ENCODE results near the gene TMED7.
"Not testable (repeated sequence)": the region's sequence is repeated elsewhere in the genome, so short reads cannot be mapped to it uniquely, and the experiment has no call there.

TMED7 gene

DNA sequence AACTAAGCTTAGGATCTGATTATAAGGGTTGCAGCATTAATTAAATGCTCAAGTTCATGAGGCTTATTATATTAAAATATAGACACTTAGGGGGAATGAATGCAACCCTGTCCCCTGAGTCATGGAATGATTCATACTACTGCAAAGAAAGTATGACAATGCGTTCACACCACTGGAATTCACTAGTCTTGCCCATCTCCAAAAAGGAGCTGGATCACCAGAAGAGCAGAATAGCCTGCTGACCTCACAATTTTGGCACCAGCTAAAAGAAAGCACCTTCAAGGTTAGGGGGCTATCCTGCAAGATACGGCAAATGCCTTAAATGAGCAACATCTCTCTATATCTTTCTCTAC is 32.0 kb upstream of the TMED7 start:
- H3K4me3 ChIP-seq (ENCODE audit: low read depth, low read length) = no peak overlapping the region

DNA sequence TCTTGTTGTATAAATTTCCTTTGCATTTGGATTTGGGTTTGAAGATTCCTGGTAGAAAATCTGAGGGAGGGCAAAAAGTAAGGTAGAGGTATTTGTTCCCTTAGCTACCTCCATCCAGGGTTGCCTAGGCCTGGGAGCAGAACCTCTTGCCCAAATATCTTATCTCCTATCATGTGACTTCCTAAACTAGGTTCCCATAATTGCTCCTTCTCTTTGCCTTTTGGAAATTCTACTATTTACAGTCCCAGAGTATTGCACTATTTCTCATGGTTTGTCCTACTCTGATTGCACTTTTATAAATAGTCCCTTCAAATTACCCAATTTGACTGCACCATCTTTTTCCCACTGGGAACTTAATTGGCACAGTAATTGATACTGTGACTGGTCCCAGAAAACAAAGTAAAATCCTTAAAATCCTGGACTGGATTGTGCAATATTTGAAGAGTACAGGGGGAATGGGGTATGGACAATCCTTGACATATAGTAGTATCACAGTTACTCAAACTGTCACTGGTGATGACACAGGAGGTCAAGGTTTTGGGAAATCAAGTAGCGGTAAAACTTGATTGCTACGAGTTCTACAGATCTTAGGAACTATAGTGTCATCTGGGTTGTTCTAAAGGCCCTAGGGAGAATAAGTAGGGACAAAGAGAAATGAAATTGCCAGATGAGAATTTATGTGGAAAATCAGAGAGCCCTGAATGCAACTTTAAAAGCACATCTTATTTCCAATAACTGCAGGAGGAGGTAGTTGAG is 31.5 kb upstream of the TMED7 start:
- no peak overlapping the region for H3K4me3 ChIP-seq (ENCODE audit: low read depth, low read length)
- TF ChIP-seq, protein P1, sequence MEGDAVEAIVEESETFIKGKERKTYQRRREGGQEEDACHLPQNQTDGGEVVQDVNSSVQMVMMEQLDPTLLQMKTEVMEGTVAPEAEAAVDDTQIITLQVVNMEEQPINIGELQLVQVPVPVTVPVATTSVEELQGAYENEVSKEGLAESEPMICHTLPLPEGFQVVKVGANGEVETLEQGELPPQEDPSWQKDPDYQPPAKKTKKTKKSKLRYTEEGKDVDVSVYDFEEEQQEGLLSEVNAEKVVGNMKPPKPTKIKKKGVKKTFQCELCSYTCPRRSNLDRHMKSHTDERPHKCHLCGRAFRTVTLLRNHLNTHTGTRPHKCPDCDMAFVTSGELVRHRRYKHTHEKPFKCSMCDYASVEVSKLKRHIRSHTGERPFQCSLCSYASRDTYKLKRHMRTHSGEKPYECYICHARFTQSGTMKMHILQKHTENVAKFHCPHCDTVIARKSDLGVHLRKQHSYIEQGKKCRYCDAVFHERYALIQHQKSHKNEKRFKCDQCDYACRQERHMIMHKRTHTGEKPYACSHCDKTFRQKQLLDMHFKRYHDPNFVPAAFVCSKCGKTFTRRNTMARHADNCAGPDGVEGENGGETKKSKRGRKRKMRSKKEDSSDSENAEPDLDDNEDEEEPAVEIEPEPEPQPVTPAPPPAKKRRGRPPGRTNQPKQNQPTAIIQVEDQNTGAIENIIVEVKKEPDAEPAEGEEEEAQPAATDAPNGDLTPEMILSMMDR (IDR thresholded peaks at IDR 0.05; ENCODE audit: borderline replicate concordance, insufficient read depth, low read depth, low read length) = no peak

More for the DNA sequence above, 32.0 kb upstream of the TMED7 start:
- TF ChIP-seq, protein P1 (IDR thresholded peaks at IDR 0.05; ENCODE audit: borderline replicate concordance, insufficient read depth, low read depth, low read length) = no peak

DNA sequence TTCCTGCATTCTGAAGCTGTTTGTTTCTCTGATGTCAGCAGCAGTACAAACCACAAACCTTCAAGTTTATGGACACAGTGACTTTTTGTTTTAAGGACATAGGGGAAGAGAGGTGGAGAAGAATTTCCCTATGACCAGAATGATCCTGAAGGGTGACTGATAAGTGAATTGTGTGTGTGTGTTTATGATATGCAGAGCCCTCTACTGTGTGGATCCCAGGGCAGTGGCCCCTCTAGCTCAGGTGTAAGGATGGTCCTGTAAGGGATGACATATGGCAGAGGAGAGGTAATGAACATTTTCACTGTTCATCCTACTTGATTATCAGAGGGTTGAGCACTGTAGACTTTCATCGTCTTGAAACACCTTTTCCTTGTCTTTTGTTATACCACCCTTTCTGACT is 30.6 kb upstream of the TMED7 start:
- TF ChIP-seq, protein P1 (IDR thresholded peaks at IDR 0.05; ENCODE audit: borderline replicate concordance, insufficient read depth, low read depth, low read length) = no peak
- H3K4me3 ChIP-seq (ENCODE audit: low read depth, low read length) = no peak overlapping the region

DNA sequence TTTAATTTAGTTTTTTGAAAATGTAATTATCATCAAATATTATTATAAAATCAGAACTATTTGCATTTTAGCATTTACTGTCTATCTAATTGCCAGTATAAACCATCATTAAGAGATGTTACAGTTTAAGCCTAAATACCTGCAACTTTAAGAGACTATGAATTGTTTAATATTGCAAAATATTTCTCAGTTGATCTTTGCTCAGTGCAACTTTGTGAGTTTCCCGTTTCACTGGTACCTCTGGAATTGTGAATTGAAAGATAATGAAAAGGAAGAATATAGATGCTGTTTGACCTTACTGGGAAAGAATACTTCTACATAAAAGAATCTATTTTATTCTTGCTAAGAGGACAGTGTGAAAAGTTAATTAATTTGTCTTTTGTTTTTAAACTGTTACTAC is 30.2 kb upstream of the TMED7 start:
- H3K4me3 ChIP-seq (ENCODE audit: low read depth, low read length) = no peak overlapping the region
- TF ChIP-seq, protein P1 (IDR thresholded peaks at IDR 0.05; ENCODE audit: borderline replicate concordance, insufficient read depth, low read depth, low read length) = no peak

DNA sequence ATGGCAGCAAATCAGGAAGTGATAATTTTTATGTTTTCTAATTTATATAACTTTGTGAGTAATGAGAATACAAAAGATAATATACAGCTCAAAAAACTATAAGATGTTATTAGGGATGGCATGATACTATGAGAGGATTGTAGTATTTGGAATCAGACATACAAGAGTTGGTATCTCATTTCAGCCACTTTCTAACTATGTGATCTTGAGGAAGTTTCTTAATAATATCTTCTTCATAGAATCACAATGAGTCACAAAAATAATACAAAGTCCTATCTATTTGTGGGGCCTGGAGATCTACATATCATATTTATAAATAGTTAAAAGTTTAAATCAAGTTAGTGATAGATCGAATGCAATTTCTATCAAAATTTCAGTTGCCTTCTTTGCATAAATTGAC is 23.7 kb upstream of the TMED7 start:
- TF ChIP-seq, protein P1 (IDR thresholded peaks at IDR 0.05; ENCODE audit: borderline replicate concordance, insufficient read depth, low read depth, low read length) = no peak
- H3K4me3 ChIP-seq (ENCODE audit: low read depth, low read length) = no peak overlapping the region

DNA sequence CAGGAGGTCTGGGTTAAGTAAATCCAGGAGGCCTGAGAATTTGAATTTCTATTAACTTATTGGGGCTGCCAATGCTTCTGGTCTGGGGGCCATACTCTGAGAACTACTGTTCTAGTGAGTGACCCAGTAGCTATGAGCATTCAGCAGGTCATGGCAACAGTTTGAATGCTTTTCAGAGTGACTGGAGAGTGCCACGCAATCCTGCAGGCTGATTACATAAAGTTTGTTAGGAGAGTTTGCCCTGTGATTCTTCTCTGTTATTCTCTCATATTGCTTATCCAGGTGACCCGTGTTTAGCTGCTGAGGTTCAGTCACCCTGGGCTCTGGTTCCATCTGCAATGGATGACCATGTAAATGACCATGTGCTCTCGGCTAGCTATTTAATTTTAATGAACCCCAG is 22.2 kb upstream of the TMED7 start:
- TF ChIP-seq, protein P1 (IDR thresholded peaks at IDR 0.05; ENCODE audit: borderline replicate concordance, insufficient read depth, low read depth, low read length) = no peak
- H3K4me3 ChIP-seq (ENCODE audit: low read depth, low read length) = no peak overlapping the region

DNA sequence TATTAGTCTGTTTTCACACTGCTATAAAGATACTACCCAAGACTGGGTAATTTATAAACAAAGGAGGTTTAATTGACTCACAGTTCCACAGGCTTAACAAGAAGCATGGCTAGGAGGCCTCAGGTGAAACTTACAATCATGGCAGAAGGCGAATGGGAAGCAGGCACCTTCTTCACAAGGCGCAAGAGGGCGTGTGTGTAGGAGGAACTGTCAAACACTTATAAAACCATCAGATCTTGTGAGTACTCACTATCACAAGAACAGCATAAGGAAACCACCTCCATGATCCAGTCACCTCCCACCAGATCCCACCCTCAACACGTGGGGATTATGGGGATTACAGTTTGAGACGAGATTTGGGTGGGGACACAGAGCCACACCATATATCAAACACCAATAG is 19.6 kb upstream of the TMED7 start:
- H3K4me3 ChIP-seq (ENCODE audit: low read depth, low read length) = not testable (repeated sequence)

Data from GM12875 (cell line).